ENCODE results near the gene C4orf50. TPM values are rescaled to one million over a fixed set of nuclear protein-coding genes. Genes with fewer than 3 reads are reported as not detected.

Gene C4orf50
- total and polyA plus RNA-seq, 2 experiments from 2014 or later: 0.06 to 0.31 TPM

GRCh38 chr4:5919571-5919970 is 98.7 kb downstream of the C4orf50 start:
- Histone ChIP-seq H3K9me2 (ENCODE audit: insufficient read depth) (no peaks in the 10 kb centered on the region), H3F3A (replicated peaks; ENCODE audit: low read depth) (no peaks in the 10 kb centered on the region), H4K20me1 (replicated peaks; ENCODE audit: insufficient read depth) (no peaks in the 10 kb centered on the region), H3K79me2 (replicated peaks; ENCODE audit: insufficient read depth) (no peaks in the 10 kb centered on the region), H3K27ac (ENCODE audit: low read depth) (no peak overlapping the region), H3K4me3 (no peak overlapping the region), H3K27me3 (ENCODE audit: insufficient read depth) (no peaks in the 10 kb centered on the region), H3K4me2 (no peak overlapping the region), H2AFZ (no peak overlapping the region), H3K4me1 (ENCODE audit: insufficient read depth) (no peaks in the 10 kb centered on the region), H3K36me3 (ENCODE audit: insufficient read depth) (no peaks in the 10 kb centered on the region)
- H3K9me3 Mint-ChIP-seq: peaks cover 3% of the 10 kb centered on the region; the same call in 1 of the 3 replicates
- DNase-seq (ENCODE audit: low spot score): no peak
- H3K27ac Mint-ChIP-seq: no peak overlapping the region
- H3K27me3 Mint-ChIP-seq (ENCODE audit: insufficient read depth, low read depth, poor library complexity): peaks cover 6% of the 10 kb centered on the region
- no peak for ATAC-seq
- H3K36me3 Mint-ChIP-seq (ENCODE audit: low read depth): no peaks in the 10 kb centered on the region
- H3K4me1 Mint-ChIP-seq: peaks cover 18% of the 10 kb centered on the region
- no peak overlapping the region for H3K4me3 Mint-ChIP-seq
- TF ChIP-seq JUNB (IDR thresholded peaks at IDR 0.05; ENCODE audit: unreplicated experiment): no peak
- no peak for TF ChIP-seq ZNF331 (CRISPR knock-in tag; IDR thresholded peaks at IDR 0.05; ENCODE audit: low read depth)
- TF ChIP-seq EZH2 (IDR thresholded peaks at IDR 0.05; ENCODE audit: low read depth, unreplicated experiment): no peak
- TF ChIP-seq CREB1 (CRISPR knock-in tag; IDR thresholded peaks at IDR 0.05; ENCODE audit: low read depth): no peak
- no peak for TF ChIP-seq POLR2AphosphoS5 (IDR thresholded peaks at IDR 0.05; ENCODE audit: low read depth)
- no peak for TF ChIP-seq REST (IDR thresholded peaks at IDR 0.05; ENCODE audit: unreplicated experiment)
- TF ChIP-seq STAT1 (IDR thresholded peaks at IDR 0.05; ENCODE audit: unreplicated experiment): no peak
- no peak for TF ChIP-seq CTCF (conservative IDR thresholded peaks at IDR 0.05; ENCODE audit: low read depth in 2 of 2)
- TF ChIP-seq NANOG (IDR thresholded peaks at IDR 0.05; ENCODE audit: borderline replicate concordance): no peak
- no peak for TF ChIP-seq ETS1 (IDR thresholded peaks at IDR 0.05)
- TF ChIP-seq EZH2phosphoT487 (IDR thresholded peaks at IDR 0.05; ENCODE audit: unreplicated experiment): no peak
- TF ChIP-seq ZNF462 (CRISPR knock-in tag; IDR thresholded peaks at IDR 0.05): no peak
- no peak for TF ChIP-seq ZNF114 (CRISPR knock-in tag; IDR thresholded peaks at IDR 0.05)

All from GM23338 (cell line).